ENCODE results near the gene SERPIND1.

- TF ChIP-seq POLR2A (IDR thresholded peaks at IDR 0.05) (no peak), EP300 (IDR thresholded peaks at IDR 0.05) (no peak), CTCF (IDR thresholded peaks at IDR 0.05) (no peak), POLR2AphosphoS5 (IDR thresholded peaks at IDR 0.05) (no peak)
These were observed 45.6 kb downstream of the SERPIND1 start for GRCh38 chr22:20819471-20819870.

Measured in gastroesophageal sphincter (tissue), 3 donors.